K562 (cell line): ENCODE data around the gene CXXC4.

Source experiments
- HNRNPLL ChIP-seq: fragments of 200-400 bp; formaldehyde crosslinking; IDR thresholded peaks from 2 replicates; pipeline ENCODE4 v1.6.1; 2017; ENCODE audit warnings: low read length, low read depth, mild to moderate bottlenecking; ENCODE audit not compliant: poor library complexity, severe bottlenecking
- PML ChIP-seq: IDR thresholded peaks from 2 replicates; pipeline ENCODE4 v1.6.1; 2012; ENCODE audit warnings: low read length, inconsistent platforms
- POLR3A ChIP-seq: IDR thresholded peaks from 2 replicates; pipeline ENCODE4 v1.6.1; 2011; ENCODE audit warnings: borderline replicate concordance, mild to moderate bottlenecking, moderate library complexity; ENCODE audit not compliant: insufficient read length, insufficient read depth; ENCODE audit errors: extremely low read depth
- RNF2 ChIP-seq: sonication (generic); IDR thresholded peaks from 2 replicates; pipeline ENCODE4 v1.6.1; 2016
- TAF1 ChIP-seq: IDR thresholded peaks from 2 replicates; pipeline ENCODE4 v1.6.1; 2011; ENCODE audit warnings: mild to moderate bottlenecking, low read length, moderate library complexity; ENCODE audit not compliant: insufficient read depth, control insufficient read depth, severe bottlenecking; ENCODE audit errors: extremely low read depth
- ZNF184 ChIP-seq: sonication (generic); formaldehyde crosslinking; IDR thresholded peaks from 2 replicates; pipeline ENCODE4 v1.5.0; 2020; ENCODE audit warnings: missing genetic modification reagents
- ZNF239 ChIP-seq: fragments of 250-450 bp; sonication (Bioruptor Pico); IDR thresholded peaks from 2 replicates; pipeline ENCODE4 v1.4.0; 2020; ENCODE audit warnings: mild to moderate bottlenecking
- TF ChIP-seq, protein P1 (sequence below): fragments of 450-650 bp; formaldehyde crosslinking; IDR thresholded peaks from 2 replicates; pipeline ENCODE4 v1.4.0; 2022; ENCODE audit warnings: missing genetic modification characterization
- TF ChIP-seq, protein P2 (sequence below): fragments of 450-650 bp; IDR thresholded peaks from 2 replicates; pipeline ENCODE4 v1.6.1; 2018; ENCODE audit not compliant: partially characterized antibody

- TF ChIP-seq ZNF184 (no peak), RNF2 (no peak), ZNF239 (CRISPR knock-in tag) (no peak), PML (no peak), POLR3A (no peak), HNRNPLL (no peak), TAF1 (no peak)
- TF ChIP-seq, protein P1, sequence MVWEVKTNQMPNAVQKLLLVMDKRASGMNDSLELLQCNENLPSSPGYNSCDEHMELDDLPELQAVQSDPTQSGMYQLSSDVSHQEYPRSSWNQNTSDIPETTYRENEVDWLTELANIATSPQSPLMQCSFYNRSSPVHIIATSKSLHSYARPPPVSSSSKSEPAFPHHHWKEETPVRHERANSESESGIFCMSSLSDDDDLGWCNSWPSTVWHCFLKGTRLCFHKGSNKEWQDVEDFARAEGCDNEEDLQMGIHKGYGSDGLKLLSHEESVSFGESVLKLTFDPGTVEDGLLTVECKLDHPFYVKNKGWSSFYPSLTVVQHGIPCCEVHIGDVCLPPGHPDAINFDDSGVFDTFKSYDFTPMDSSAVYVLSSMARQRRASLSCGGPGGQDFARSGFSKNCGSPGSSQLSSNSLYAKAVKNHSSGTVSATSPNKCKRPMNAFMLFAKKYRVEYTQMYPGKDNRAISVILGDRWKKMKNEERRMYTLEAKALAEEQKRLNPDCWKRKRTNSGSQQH (CRISPR knock-in tag), result no peak
- TF ChIP-seq, protein P2, sequence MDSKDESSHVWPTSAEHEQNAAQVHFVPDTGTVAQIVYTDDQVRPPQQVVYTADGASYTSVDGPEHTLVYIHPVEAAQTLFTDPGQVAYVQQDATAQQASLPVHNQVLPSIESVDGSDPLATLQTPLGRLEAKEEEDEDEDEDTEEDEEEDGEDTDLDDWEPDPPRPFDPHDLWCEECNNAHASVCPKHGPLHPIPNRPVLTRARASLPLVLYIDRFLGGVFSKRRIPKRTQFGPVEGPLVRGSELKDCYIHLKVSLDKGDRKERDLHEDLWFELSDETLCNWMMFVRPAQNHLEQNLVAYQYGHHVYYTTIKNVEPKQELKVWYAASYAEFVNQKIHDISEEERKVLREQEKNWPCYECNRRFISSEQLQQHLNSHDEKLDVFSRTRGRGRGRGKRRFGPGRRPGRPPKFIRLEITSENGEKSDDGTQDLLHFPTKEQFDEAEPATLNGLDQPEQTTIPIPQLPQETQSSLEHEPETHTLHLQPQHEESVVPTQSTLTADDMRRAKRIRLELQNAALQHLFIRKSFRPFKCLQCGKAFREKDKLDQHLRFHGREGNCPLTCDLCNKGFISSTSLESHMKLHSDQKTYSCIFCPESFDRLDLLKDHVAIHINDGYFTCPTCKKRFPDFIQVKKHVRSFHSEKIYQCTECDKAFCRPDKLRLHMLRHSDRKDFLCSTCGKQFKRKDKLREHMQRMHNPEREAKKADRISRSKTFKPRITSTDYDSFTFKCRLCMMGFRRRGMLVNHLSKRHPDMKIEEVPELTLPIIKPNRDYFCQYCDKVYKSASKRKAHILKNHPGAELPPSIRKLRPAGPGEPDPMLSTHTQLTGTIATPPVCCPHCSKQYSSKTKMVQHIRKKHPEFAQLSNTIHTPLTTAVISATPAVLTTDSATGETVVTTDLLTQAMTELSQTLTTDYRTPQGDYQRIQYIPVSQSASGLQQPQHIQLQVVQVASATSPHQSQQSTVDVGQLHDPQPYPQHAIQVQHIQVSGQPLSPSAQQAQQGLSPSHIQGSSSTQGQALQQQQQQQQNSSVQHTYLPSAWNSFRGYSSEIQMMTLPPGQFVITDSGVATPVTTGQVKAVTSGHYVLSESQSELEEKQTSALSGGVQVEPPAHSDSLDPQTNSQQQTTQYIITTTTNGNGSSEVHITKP, result no peak
These were observed 22.2 kb upstream of the CXXC4 start for GRCh38 chr4:104516884-104517283.
